HepG2 (cell line): ENCODE data around the gene TJAP1. TPM values are rescaled to one million over a fixed set of nuclear protein-coding genes. Genes with fewer than 3 reads are reported as not detected.

ENCODE experiments used
- ATAC-seq: fragments of 200-7000 bp; cut with Tn5 transposase; 3 replicates; pipeline ENCODE4 v1.9.1; 2020; ENCODE audit warnings: mild to moderate bottlenecking, moderate library complexity
- BruUV-seq: library from RNA; stranded (reverse); fragments of 400-500 nt; replicated peaks from 2 replicates; lab custom pipeline; 2021; lab: Mats Ljungman, UMichigan
- CTCF ChIA-PET: fragments of 300-600 bp; formaldehyde crosslinking; extraction: SDS; loops from one replicate; lab custom pipeline; 2021; ENCODE audit warnings: low total read pairs, inconsistent platforms, low intra/inter-chr PET ratio; lab: Yijun Ruan, JAX
- POLR2A ChIA-PET: fragments of 350-600 bp; sonication (Branson Sonifier 250); formaldehyde crosslinking; loops from one replicate; lab custom pipeline; 2020; ENCODE audit warnings: antibody characterized with exemption, inconsistent platforms; lab: Yijun Ruan, JAX
- DNase-seq: peaks from one replicate; pipeline ENCODE4 v3.0.0-alpha.2; 2015; ENCODE audit warnings: low spot score
- FAIRE-seq: peaks from 3 replicates; lab custom pipeline; 2011; peaks lifted over from hg19 to GRCh38; lab: Jason Lieb, UNC
- H2AFZ ChIP-seq: one replicate; pipeline ENCODE4 v1.6.1; 2011; ENCODE audit warnings: low read length, inconsistent platforms
- H3K27ac ChIP-seq: fragments of 300-600 bp; 3 replicates; pipeline ENCODE4 v1.8.0; 2011; ENCODE audit warnings: mixed run types, mild to moderate bottlenecking, mixed read lengths, low read length, inconsistent platforms; ENCODE audit not compliant: insufficient read depth; ENCODE audit errors: extremely low read length
- H3K27me3 ChIP-seq, 2 experiments: fragments of 200-600 bp in 1 of 2; 2 replicates in 1 of 2; 3 replicates in 1 of 2; pipeline versions ENCODE4 v1.6.0 to v1.8.0; 2011; ENCODE audit warnings: low read length in 2 of 2, mild to moderate bottlenecking in 2 of 2, moderate library complexity in 2 of 2, inconsistent platforms in 1 of 2; ENCODE audit not compliant: insufficient read depth in 2 of 2, control insufficient read depth in 1 of 2
- H3K36me3 ChIP-seq, 2 experiments: fragments of 200-600 bp in 1 of 2; replicated peaks in 1 of 2; 2 replicates in 1 of 2; 3 replicates in 1 of 2; pipeline versions ENCODE4 v1.5.1 to v1.8.0; 2011; ENCODE audit warnings: low read length in 2 of 2, inconsistent platforms in 1 of 2; ENCODE audit not compliant: insufficient read depth in 2 of 2, control insufficient read depth in 1 of 2
- H3K4me1 ChIP-seq: 2 replicates; pipeline ENCODE4 v1.5.1; 2012; ENCODE audit warnings: low read length, inconsistent platforms; ENCODE audit not compliant: insufficient read depth
- H3K4me2 ChIP-seq: 2 replicates; pipeline ENCODE4 v1.6.0; 2011; ENCODE audit warnings: low read depth, low read length, inconsistent platforms
- H3K4me3 ChIP-seq, 3 experiments: fragments of 200-600 bp in 1 of 3; sonication (generic), shearing (Covaris generic) in 1 of 3; replicated peaks in 1 of 3; 2 replicates each; pipeline ENCODE4 v1.5.1; 2011 to 2016; ENCODE audit warnings: low read length in 3 of 3, inconsistent platforms in 2 of 3, low read depth in 2 of 3, mild to moderate bottlenecking in 2 of 3, control low read depth in 1 of 3, mixed read lengths in 1 of 3; ENCODE audit not compliant: insufficient read depth in 1 of 3
- H3K79me2 ChIP-seq: one replicate; pipeline ENCODE4 v1.6.1; 2011; ENCODE audit warnings: low read length, inconsistent platforms; ENCODE audit not compliant: insufficient read depth
- H3K9ac ChIP-seq: 2 replicates; pipeline ENCODE4 v1.6.0; 2011; ENCODE audit warnings: mild to moderate bottlenecking, low read depth, low read length, inconsistent platforms; ENCODE audit not compliant: insufficient read depth
- H3K9me3 ChIP-seq: 2 replicates; pipeline ENCODE4 v1.5.1; 2012; ENCODE audit warnings: mild to moderate bottlenecking, low read length
- H4K20me1 ChIP-seq: 2 replicates; pipeline ENCODE4 v1.6.0; 2011; ENCODE audit warnings: inconsistent platforms, mild to moderate bottlenecking, low read length, moderate library complexity; ENCODE audit not compliant: insufficient read depth
- ATRX ChIP-seq: sonication (generic); formaldehyde crosslinking; IDR thresholded peaks from 2 replicates; pipeline ENCODE4 v1.4.0; 2020; ENCODE audit warnings: missing genetic modification reagents, borderline replicate concordance
- HNF4G ChIP-seq, 2 experiments: sonication (generic) in 1 of 2; formaldehyde crosslinking in 1 of 2; IDR thresholded peaks; 2 replicates each; pipeline versions ENCODE4 v1.4.0 to v1.6.1; 2011 to 2020; ENCODE audit warnings: borderline replicate concordance in 2 of 2, low read depth in 2 of 2, mild to moderate bottlenecking in 2 of 2, low read length in 1 of 2, missing genetic modification reagents in 1 of 2, moderate library complexity in 1 of 2
- KDM2A ChIP-seq: sonication (generic); formaldehyde crosslinking; IDR thresholded peaks from 2 replicates; pipeline ENCODE4 v1.4.0; 2020; ENCODE audit warnings: low read depth, missing genetic modification reagents, borderline replicate concordance
- MED1 ChIP-seq: sonication (generic); formaldehyde crosslinking; IDR thresholded peaks from 2 replicates; pipeline ENCODE4 v1.4.0; 2020; ENCODE audit warnings: missing genetic modification reagents
- PRPF4 ChIP-seq: fragments of 200-400 bp; formaldehyde crosslinking; IDR thresholded peaks from 2 replicates; pipeline ENCODE4 v1.6.1; 2016; ENCODE audit warnings: low read length, low read depth; ENCODE audit not compliant: poor library complexity, severe bottlenecking
- REPIN1 ChIP-seq: sonication (generic); formaldehyde crosslinking; IDR thresholded peaks from 2 replicates; pipeline ENCODE4 v1.8.0; 2022; ENCODE audit warnings: missing genetic modification reagents, low read depth, mild to moderate bottlenecking, borderline replicate concordance
- TEAD2 ChIP-seq: sonication (generic); formaldehyde crosslinking; IDR thresholded peaks from 2 replicates; pipeline ENCODE4 v1.9.0; 2021; ENCODE audit warnings: missing genetic modification reagents
- WGBS: methylation state at CpG from one replicate; pipeline ENCODE4 v1.1.6; 2017; ENCODE audit warnings: low lambda C conversion rate; 5-methylcytosine and 5-hydroxymethylcytosine counted together
- in situ Hi-C: cut with HindIII; loops from 2 replicates; pipeline ENCODE4 v1.10.0; 2017; ENCODE audit warnings: low pct_unique_long_range_greater_than_20kb; ENCODE audit not compliant: extremely low pct_ligation_motif_present
- intact Hi-C: fragments of 100-400 bp; cut with micrococcal nuclease; formaldehyde crosslinking; loops from one replicate; pipeline ENCODE4 v1.10.0; 2022; ENCODE audit not compliant: unreplicated experiment
- polyA plus RNA-seq, 8 experiments: library from polyadenylated mRNA; depleted of rRNA in 3 of 8; stranded (reverse) in 7 of 8; unstranded in 1 of 8; fragments of >200 nt; fragmentation: Illumina TruSeq in 4 of 8; extraction: Trizol in 4 of 8; gene quantifications; 2 replicates each; pipeline versions ENCODE4 v1.2.1 to v1.2.3, GENCODE V29; 2011 to 2016; ENCODE audit warnings: low read depth in 4 of 8, missing spikeins in 1 of 8, mixed read lengths in 1 of 8; ENCODE audit not compliant: insufficient read depth in 1 of 8
- total RNA-seq, 5 experiments: library from RNA; depleted of rRNA; stranded (reverse); fragments of >200 nt; fragmentation: Illumina TruSeq; extraction: Trizol; gene quantifications; 2 replicates each; pipeline ENCODE4 v1.2.3, GENCODE V29; 2016; ENCODE audit warnings: low read depth in 1 of 5
- TF ChIP-seq, protein P1 (sequence below): sonication (generic); formaldehyde crosslinking; IDR thresholded peaks from 2 replicates; pipeline ENCODE4; 2020; ENCODE audit warnings: missing genetic modification reagents, mild to moderate bottlenecking, borderline replicate concordance
- TF ChIP-seq, protein P2 (sequence below): sonication (generic); formaldehyde crosslinking; IDR thresholded peaks from one replicate; pipeline ENCODE4 v1.5.1; 2020; ENCODE audit warnings: mild to moderate bottlenecking, missing genetic modification reagents; ENCODE audit errors: not compliant biosample characterization
- TF ChIP-seq, protein P3 (sequence below): IDR thresholded peaks from 2 replicates; pipeline ENCODE4 v1.6.1; 2012; ENCODE audit warnings: inconsistent platforms

The TJAP1 gene
- total and polyA plus RNA-seq, 2 of the 13 experiments (the other 11 are each of a cell fraction or from before 2014, with no cell fraction given) = 15.7 to 41.6 TPM

DNA sequence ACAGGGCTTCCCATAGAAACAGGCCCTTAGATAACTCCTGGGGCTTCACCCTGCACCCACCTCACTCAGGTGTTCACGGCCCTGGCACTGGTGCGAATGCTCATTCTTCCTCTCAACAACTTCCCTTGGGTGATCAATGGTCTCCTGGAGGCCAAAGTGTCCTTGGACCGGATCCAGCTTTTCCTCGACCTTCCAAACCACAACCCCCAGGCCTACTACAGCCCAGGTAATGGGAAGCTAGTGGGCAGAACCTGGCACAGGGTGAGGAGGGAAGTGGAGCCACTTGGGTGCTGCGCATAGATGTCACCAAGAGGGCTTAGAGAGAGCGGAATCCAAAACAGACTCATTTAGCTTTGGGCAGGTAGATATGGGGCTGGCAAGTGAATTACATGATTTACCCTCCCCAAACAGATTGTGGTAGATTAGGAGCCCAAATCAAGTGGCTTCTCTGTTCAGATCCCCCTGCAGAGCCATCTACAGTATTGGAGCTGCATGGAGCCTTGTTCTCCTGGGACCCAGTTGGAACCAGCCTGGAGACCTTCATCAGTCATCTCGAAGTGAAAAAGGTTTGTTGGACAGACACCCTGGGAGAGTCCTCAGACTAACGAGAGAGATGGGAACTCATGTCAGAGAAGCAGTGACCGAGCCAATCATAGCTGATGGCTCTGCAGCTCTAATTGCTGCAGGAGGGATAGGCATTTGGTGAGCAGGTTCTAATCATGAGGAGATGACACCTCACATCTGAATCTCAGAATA is 41.5 kb upstream of the TJAP1 start:
- no peak for FAIRE-seq
- H3K4me3 ChIP-seq = no peak overlapping the region
- CTCF ChIA-PET = no interaction called here
- TF ChIP-seq, protein P1, sequence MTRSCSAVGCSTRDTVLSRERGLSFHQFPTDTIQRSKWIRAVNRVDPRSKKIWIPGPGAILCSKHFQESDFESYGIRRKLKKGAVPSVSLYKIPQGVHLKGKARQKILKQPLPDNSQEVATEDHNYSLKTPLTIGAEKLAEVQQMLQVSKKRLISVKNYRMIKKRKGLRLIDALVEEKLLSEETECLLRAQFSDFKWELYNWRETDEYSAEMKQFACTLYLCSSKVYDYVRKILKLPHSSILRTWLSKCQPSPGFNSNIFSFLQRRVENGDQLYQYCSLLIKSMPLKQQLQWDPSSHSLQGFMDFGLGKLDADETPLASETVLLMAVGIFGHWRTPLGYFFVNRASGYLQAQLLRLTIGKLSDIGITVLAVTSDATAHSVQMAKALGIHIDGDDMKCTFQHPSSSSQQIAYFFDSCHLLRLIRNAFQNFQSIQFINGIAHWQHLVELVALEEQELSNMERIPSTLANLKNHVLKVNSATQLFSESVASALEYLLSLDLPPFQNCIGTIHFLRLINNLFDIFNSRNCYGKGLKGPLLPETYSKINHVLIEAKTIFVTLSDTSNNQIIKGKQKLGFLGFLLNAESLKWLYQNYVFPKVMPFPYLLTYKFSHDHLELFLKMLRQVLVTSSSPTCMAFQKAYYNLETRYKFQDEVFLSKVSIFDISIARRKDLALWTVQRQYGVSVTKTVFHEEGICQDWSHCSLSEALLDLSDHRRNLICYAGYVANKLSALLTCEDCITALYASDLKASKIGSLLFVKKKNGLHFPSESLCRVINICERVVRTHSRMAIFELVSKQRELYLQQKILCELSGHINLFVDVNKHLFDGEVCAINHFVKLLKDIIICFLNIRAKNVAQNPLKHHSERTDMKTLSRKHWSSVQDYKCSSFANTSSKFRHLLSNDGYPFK (CRISPR knock-in tag) = peak; percentile 12; the same call in 1 of the 2 replicates
- TF ChIP-seq, protein P2, sequence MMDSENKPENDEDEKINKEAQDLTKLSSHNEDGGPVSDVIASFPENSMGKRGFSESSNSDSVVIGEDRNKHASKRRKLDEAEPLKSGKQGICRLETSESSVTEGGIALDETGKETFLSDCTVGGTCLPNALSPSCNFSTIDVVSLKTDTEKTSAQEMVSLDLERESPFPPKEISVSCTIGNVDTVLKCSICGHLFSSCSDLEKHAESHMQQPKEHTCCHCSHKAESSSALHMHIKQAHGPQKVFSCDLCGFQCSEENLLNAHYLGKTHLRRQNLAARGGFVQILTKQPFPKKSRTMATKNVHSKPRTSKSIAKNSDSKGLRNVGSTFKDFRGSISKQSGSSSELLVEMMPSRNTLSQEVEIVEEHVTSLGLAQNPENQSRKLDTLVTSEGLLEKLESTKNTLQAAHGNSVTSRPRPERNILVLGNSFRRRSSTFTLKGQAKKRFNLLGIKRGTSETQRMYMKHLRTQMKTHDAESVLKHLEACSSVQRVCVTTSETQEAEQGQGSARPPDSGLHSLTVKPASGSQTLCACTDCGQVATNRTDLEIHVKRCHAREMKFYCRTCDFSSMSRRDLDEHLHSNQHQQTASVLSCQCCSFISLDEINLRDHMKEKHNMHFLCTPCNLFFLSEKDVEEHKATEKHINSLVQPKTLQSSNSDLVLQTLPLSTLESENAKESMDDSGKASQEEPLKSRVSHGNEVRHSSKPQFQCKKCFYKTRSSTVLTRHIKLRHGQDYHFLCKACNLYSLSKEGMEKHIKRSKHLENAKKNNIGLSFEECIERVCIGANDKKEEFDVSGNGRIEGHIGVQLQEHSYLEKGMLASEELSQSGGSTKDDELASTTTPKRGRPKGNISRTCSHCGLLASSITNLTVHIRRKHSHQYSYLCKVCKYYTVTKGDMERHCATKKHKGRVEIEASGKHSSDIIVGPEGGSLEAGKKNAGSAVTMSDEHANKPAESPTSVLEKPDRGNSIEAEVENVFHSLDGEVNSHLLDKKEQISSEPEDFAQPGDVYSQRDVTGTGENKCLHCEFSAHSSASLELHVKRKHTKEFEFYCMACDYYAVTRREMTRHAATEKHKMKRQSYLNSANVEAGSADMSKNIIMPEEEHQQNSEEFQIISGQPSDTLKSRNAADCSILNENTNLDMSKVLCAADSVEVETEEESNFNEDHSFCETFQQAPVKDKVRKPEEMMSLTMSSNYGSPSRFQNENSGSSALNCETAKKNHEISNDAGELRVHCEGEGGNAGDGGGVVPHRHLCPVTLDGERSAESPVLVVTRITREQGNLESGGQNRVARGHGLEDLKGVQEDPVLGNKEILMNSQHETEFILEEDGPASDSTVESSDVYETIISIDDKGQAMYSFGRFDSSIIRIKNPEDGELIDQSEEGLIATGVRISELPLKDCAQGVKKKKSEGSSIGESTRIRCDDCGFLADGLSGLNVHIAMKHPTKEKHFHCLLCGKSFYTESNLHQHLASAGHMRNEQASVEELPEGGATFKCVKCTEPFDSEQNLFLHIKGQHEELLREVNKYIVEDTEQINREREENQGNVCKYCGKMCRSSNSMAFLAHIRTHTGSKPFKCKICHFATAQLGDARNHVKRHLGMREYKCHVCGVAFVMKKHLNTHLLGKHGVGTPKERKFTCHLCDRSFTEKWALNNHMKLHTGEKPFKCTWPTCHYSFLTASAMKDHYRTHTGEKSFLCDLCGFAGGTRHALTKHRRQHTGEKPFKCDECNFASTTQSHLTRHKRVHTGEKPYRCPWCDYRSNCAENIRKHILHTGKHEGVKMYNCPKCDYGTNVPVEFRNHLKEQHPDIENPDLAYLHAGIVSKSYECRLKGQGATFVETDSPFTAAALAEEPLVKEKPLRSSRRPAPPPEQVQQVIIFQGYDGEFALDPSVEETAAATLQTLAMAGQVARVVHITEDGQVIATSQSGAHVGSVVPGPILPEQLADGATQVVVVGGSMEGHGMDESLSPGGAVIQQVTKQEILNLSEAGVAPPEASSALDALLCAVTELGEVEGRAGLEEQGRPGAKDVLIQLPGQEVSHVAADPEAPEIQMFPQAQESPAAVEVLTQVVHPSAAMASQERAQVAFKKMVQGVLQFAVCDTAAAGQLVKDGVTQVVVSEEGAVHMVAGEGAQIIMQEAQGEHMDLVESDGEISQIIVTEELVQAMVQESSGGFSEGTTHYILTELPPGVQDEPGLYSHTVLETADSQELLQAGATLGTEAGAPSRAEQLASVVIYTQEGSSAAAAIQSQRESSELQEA = peak; percentile 27
- TF ChIP-seq TEAD2 (CRISPR knock-in tag) (no peak), MED1 (no peak), PRPF4 (no peak), HNF4G (IDR thresholded peaks at IDR 0.05; ENCODE audit: borderline replicate concordance, low read depth, low read length) (no peak), HNF4G (CRISPR knock-in tag; IDR thresholded peaks at IDR 0.05; ENCODE audit: borderline replicate concordance, low read depth) (no peak), REPIN1 (CRISPR knock-in tag) (no peak), KDM2A (CRISPR knock-in tag) (0 out of 2 replicates have a peak, but pooled peaks have one; percentile 25), ATRX (CRISPR knock-in tag) (0 out of 2 replicates have a peak, but pooled peaks have one; percentile 34)
- TF ChIP-seq, protein P3, sequence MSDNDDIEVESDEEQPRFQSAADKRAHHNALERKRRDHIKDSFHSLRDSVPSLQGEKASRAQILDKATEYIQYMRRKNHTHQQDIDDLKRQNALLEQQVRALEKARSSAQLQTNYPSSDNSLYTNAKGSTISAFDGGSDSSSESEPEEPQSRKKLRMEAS = no peak

More for the DNA sequence above, 41.5 kb upstream of the TJAP1 start:
- Histone ChIP-seq H3K27me3 (no peaks in the 10 kb centered on the region), H3K9me3 (no peaks in the 10 kb centered on the region), H3K9ac (peak overlapping the region; percentile 27; the same call in 1 of the 2 replicates), H4K20me1 (no peaks in the 10 kb centered on the region), H2AFZ (no peak overlapping the region), H3K27ac (peak overlapping the region; percentile 63), H3K4me1 (peaks cover 34% of the 10 kb centered on the region), H3K79me2 (no peaks in the 10 kb centered on the region), H3K36me3 (peaks cover 3 to 15% of the 10 kb centered on the region in 2 experiments), H3K4me2 (peak overlapping the region; percentile 68)
- ATAC-seq (peak; percentile 3; the same call in 2 of the 3 replicates), DNase-seq (no peak)
- in situ Hi-C loops = no loop called here
- intact Hi-C loops = loop anchor here (1.0 to 10.0 kb wide), 2 partner anchors 9 to 59 kb away; partner anchors contain the start of gene ABCC10
- POLR2A ChIA-PET = interaction anchor here (0.8 to 4.5 kb wide), 24 partner anchors 9 to 690 kb away, joined by 3 to 63 read pairs (median 6); partner anchors contain the start of genes ABCC10, CNPY3, CUL9 and DLK2
- BruUV-seq = no TSS peak
- 72% methylated on average over 7 of the region's 9 CpGs for WGBS
